ENCODE data around the gene BTBD1.

Gene BTBD1

GRCh38 chr15:83011271-83012075 lies 55.6 kb downstream of the BTBD1 start, which contains the start of gene C15orf40 (continued):
- TF ChIP-seq ZSCAN16 (tag by site-specific recombination; IDR thresholded peaks at IDR 0.05): no peak
- no peak for TF ChIP-seq SETDB1 (IDR thresholded peaks at IDR 0.05; ENCODE audit: insufficient read length, low read length)
- no peak; the same call in 1 of the 2 replicates for TF ChIP-seq INSM2 (tag by site-specific recombination; IDR thresholded peaks at IDR 0.05)
- peak; percentile 55 for TF ChIP-seq SP7 (tag by site-specific recombination; IDR thresholded peaks at IDR 0.05)
- 0 out of 2 replicates have a peak, but pooled peaks have one; percentile 2 for TF ChIP-seq WT1 (tag by site-specific recombination; IDR thresholded peaks at IDR 0.05)
- TF ChIP-seq ZIC2 (tag by site-specific recombination; IDR thresholded peaks at IDR 0.05): 0 out of 2 replicates have a peak, but pooled peaks have one; percentile 11
- TF ChIP-seq ZNF571 (tag by site-specific recombination; IDR thresholded peaks at IDR 0.05): no peak
- TF ChIP-seq HIC1 (tag by site-specific recombination; IDR thresholded peaks at IDR 0.05): no peak
- TF ChIP-seq ZBTB11 (tag by site-specific recombination; conservative IDR thresholded peaks at IDR 0.05; ENCODE audit: low read depth): peak; percentile 81
- TF ChIP-seq ZNF654 (tag by site-specific recombination; IDR thresholded peaks at IDR 0.05; ENCODE audit: low read depth): no peak; the same call in 1 of the 2 replicates
- no peak for TF ChIP-seq ZNF132 (tag by site-specific recombination; IDR thresholded peaks at IDR 0.05; ENCODE audit: borderline replicate concordance)
- TF ChIP-seq MZF1 (tag by site-specific recombination; IDR thresholded peaks at IDR 0.05; ENCODE audit: borderline replicate concordance): no peak
- no peak for TF ChIP-seq ZNF548 (tag by site-specific recombination; IDR thresholded peaks at IDR 0.05)
- TF ChIP-seq PRDM2 (tag by site-specific recombination; IDR thresholded peaks at IDR 0.05; ENCODE audit: borderline replicate concordance): no peak
- TF ChIP-seq BCL11A (tag by site-specific recombination; IDR thresholded peaks at IDR 0.05; ENCODE audit: low read depth): no peak
- no peak for TF ChIP-seq ZNF544 (tag by site-specific recombination; IDR thresholded peaks at IDR 0.05)
- no peak for TF ChIP-seq ZNF416 (tag by site-specific recombination; IDR thresholded peaks at IDR 0.05)
- TF ChIP-seq ZNF623 (tag by site-specific recombination; IDR thresholded peaks at IDR 0.05): no peak; the same call in 1 of the 2 replicates
- peak; percentile 80 for TF ChIP-seq ZNF335 (tag by site-specific recombination; conservative IDR thresholded peaks at IDR 0.05)
- peak; percentile 4; the same call in 1 of the 2 replicates for TF ChIP-seq ZFP69B (tag by site-specific recombination; IDR thresholded peaks at IDR 0.05)
- no peak for TF ChIP-seq ZNF664 (tag by site-specific recombination; IDR thresholded peaks at IDR 0.05)
- TF ChIP-seq ZNF423 (tag by site-specific recombination; IDR thresholded peaks at IDR 0.05): no peak
- TF ChIP-seq ZNF561 (tag by site-specific recombination; IDR thresholded peaks at IDR 0.05; ENCODE audit: borderline replicate concordance): peak; percentile 44; the same call in 1 of the 2 replicates
- no peak for TF ChIP-seq ZNF37A (tag by site-specific recombination; IDR thresholded peaks at IDR 0.05)
- no peak for TF ChIP-seq ZNF175 (tag by site-specific recombination; IDR thresholded peaks at IDR 0.05)
- TF ChIP-seq ZNF221 (tag by site-specific recombination; IDR thresholded peaks at IDR 0.05; ENCODE audit: borderline replicate concordance): no peak

Measured in HEK293 (cell line).